ENCODE measurements around the gene TAOK3.

DNA sequence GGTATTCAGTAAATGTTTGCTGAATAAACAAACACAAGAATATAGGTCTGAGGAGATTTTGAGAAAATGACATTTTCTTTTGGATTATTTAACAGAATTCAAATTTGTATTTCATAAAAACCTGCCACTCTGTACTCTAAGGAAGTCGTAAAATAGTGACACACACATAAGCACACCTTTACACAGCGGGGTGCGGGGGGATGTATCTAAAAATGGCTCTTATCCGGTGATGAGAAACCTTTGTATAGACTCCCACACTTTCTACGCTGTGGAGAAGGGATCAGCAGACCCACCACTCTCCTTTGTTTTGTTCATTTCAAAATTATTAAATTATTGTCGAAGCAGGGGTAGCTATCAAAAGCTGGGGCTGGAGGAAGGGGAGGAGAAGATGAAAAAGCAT lies 178.7 kb downstream of the TAOK3 start:
- TF ChIP-seq, protein P1, sequence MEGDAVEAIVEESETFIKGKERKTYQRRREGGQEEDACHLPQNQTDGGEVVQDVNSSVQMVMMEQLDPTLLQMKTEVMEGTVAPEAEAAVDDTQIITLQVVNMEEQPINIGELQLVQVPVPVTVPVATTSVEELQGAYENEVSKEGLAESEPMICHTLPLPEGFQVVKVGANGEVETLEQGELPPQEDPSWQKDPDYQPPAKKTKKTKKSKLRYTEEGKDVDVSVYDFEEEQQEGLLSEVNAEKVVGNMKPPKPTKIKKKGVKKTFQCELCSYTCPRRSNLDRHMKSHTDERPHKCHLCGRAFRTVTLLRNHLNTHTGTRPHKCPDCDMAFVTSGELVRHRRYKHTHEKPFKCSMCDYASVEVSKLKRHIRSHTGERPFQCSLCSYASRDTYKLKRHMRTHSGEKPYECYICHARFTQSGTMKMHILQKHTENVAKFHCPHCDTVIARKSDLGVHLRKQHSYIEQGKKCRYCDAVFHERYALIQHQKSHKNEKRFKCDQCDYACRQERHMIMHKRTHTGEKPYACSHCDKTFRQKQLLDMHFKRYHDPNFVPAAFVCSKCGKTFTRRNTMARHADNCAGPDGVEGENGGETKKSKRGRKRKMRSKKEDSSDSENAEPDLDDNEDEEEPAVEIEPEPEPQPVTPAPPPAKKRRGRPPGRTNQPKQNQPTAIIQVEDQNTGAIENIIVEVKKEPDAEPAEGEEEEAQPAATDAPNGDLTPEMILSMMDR (IDR thresholded peaks at IDR 0.05) = no peak
- no peak for TF ChIP-seq POLR2A (IDR thresholded peaks at IDR 0.05)

Data from stomach (tissue), 4 donors.